Mesothelial cell of epicardium (in vitro differentiated cells): ENCODE results near the gene FARSB. TPM values are rescaled to one million over a fixed set of nuclear protein-coding genes. Genes with fewer than 3 reads are reported as not detected.

ENCODE experiments used
- DNase-seq, 2 experiments: peaks; one replicate each; pipeline ENCODE4 v3.0.0; 2021; ENCODE audit warnings: low spot score in 2 of 2; ENCODE audit not compliant: unreplicated experiment in 2 of 2
- H3K27ac Mint-ChIP-seq: 2 replicates; pipeline ENCODE4 v1.8.0; 2021; ENCODE audit warnings: mixed read lengths
- H3K27me3 Mint-ChIP-seq: 2 replicates; pipeline ENCODE4 v1.8.0; 2021; ENCODE audit warnings: low read depth, mixed read lengths
- H3K36me3 Mint-ChIP-seq: 2 replicates; pipeline ENCODE4 v1.8.0; 2021; ENCODE audit warnings: mixed read lengths
- H3K4me1 Mint-ChIP-seq: 2 replicates; pipeline ENCODE4 v1.8.0; 2021; ENCODE audit warnings: mixed read lengths
- H3K4me3 Mint-ChIP-seq: 2 replicates; pipeline ENCODE4 v1.8.0; 2021; ENCODE audit warnings: mild to moderate bottlenecking, moderate library complexity, mixed read lengths
- H3K9me3 Mint-ChIP-seq: 2 replicates; pipeline ENCODE4 v1.8.0; 2021; ENCODE audit warnings: mixed read lengths
- total RNA-seq: library from RNA; stranded (reverse); gene quantifications from 3 replicates; pipeline ENCODE4 v1.2.1, GENCODE V29; 2021
- TF ChIP-seq, protein P1 (sequence below): fragments of 200-600 bp; sonication (generic); IDR thresholded peaks from one replicate; pipeline ENCODE4 v1.5.0; 2021; ENCODE audit warnings: antibody characterized with exemption; ENCODE audit not compliant: unreplicated experiment

FARSB gene
- total RNA-seq, 1 donor from 2014 or later: 17.7 TPM

DNA sequence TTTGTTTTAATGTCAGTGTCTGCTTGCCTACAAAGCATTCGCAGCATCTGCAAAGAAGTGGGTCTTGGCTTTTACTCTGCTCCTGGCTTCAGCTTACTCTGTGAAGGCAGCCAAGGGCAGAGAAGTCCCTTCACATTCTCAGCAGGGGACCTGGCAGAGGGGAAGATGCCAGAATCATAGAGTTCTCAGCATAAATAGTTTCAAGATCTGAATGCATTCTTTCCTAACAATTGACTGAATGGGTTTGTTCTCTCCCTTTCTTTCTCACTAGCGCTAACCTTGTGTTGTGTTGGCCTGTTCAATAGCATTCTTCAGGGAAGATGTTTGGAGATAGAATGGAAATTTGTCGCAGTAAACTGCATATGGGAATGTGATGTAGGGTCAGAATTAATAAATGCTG lies 106.9 kb downstream of the FARSB start:
- no peaks in the 10 kb centered on the region for H3K36me3 Mint-ChIP-seq
- H3K9me3 Mint-ChIP-seq: no peaks in the 10 kb centered on the region
- H3K4me1 Mint-ChIP-seq: no peaks in the 10 kb centered on the region
- H3K4me3 Mint-ChIP-seq: no peak overlapping the region
- DNase-seq: no peak
- TF ChIP-seq, protein P1, sequence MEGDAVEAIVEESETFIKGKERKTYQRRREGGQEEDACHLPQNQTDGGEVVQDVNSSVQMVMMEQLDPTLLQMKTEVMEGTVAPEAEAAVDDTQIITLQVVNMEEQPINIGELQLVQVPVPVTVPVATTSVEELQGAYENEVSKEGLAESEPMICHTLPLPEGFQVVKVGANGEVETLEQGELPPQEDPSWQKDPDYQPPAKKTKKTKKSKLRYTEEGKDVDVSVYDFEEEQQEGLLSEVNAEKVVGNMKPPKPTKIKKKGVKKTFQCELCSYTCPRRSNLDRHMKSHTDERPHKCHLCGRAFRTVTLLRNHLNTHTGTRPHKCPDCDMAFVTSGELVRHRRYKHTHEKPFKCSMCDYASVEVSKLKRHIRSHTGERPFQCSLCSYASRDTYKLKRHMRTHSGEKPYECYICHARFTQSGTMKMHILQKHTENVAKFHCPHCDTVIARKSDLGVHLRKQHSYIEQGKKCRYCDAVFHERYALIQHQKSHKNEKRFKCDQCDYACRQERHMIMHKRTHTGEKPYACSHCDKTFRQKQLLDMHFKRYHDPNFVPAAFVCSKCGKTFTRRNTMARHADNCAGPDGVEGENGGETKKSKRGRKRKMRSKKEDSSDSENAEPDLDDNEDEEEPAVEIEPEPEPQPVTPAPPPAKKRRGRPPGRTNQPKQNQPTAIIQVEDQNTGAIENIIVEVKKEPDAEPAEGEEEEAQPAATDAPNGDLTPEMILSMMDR: no peak
- peaks cover 43% of the 10 kb centered on the region for H3K27me3 Mint-ChIP-seq
- no peak overlapping the region for H3K27ac Mint-ChIP-seq

DNA sequence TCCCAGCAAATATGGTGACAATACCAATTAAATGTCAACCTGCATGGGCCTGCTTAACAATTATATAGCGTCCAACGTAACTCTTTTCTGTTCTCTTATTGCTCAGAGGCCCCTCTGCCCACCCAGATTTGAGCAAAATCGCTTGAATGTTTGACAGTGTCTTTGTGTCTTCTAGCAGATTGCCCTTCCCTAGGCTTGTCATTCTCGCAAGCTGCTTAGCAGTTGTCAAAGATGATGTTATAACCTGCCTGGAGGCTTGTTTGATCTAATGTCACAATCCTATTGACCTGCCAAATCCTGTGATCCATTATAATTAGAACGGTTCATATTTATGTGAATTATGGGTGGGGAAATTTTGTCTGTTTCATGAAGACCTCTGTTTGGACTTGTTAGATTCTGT lies 108.8 kb downstream of the FARSB start:
- Mint-ChIP-seq H3K36me3 (no peaks in the 10 kb centered on the region), H3K27ac (no peak overlapping the region), H3K9me3 (no peaks in the 10 kb centered on the region), H3K27me3 (peaks cover 37% of the 10 kb centered on the region), H3K4me3 (no peak overlapping the region), H3K4me1 (no peaks in the 10 kb centered on the region)
- DNase-seq: no peak
- TF ChIP-seq, protein P1: no peak

DNA sequence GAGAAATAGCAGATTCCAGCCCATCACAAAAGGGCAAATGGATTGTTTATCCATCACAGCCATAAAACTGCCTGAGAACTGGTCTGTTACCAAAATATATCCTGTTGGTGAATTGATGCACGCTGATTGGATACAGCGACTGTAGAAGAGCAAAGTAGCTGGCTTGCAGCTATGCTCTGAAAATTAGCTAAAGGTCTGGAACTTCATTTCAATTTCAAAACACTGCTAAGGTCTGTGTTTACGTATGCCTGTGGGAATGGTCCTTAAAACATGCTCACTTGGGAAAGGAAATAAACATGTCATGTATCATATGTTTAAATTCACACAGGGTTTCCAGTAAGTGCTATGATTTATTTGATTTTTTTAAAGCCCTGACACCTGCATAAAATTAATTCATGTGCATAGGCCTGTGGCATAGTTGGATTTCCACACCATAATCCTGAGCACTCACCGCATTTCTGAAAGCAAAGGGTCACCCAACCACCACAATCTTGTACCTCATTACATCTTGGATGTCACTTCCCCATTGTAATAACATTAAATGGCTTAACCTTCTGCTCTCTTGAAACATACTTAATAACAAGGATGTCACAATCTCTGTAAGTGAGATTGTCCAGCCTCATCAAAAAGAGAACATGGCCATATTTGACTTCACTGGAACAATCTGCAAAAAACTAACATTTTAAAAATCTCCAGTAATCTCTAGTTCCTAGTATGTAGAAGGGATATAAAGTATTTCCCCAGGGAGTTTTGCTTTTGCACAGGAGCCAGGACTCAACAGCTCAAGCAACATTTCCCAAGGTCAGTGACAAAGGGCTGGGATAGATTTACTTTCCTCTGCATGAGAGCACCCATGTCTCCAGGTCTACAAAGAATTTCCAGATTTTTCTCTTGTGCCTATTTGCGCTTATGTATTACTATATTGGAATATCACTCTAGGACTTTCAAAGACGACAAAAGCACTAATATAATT lies 109.8 kb downstream of the FARSB start:
- no peaks in the 10 kb centered on the region for H3K9me3 Mint-ChIP-seq

DNA sequence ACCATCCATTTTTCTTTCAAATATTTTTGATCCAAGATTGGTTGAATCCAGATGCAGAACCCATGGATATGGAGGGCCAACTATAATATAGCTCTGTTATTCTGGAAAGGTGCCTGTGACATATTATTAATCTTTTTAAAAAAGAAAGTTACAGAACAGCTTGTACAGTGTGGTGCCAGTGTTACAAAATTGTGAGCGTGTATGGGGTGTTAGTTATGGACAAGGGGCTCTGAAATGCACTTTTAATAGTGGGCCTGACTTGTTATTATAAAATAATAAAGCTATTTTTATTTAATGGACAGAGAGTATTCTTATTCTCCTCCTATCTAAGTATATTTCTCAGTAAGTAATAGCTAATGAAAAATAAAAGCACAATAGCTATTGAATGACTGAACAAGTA lies 111.2 kb downstream of the FARSB start:
- Mint-ChIP-seq H3K27ac (no peak overlapping the region), H3K9me3 (no peaks in the 10 kb centered on the region), H3K4me1 (no peaks in the 10 kb centered on the region), H3K27me3 (peaks cover 28% of the 10 kb centered on the region), H3K4me3 (no peak overlapping the region), H3K36me3 (no peaks in the 10 kb centered on the region)
- TF ChIP-seq, protein P1: no peak
- DNase-seq: no peak

More for the DNA sequence above, 109.8 kb downstream of the FARSB start:
- no peak overlapping the region for H3K4me3 Mint-ChIP-seq
- no peaks in the 10 kb centered on the region for H3K36me3 Mint-ChIP-seq
- no peak overlapping the region for H3K27ac Mint-ChIP-seq
- TF ChIP-seq, protein P1: no peak
- no peak for DNase-seq
- H3K27me3 Mint-ChIP-seq: peaks cover 35% of the 10 kb centered on the region
- H3K4me1 Mint-ChIP-seq: no peaks in the 10 kb centered on the region

DNA sequence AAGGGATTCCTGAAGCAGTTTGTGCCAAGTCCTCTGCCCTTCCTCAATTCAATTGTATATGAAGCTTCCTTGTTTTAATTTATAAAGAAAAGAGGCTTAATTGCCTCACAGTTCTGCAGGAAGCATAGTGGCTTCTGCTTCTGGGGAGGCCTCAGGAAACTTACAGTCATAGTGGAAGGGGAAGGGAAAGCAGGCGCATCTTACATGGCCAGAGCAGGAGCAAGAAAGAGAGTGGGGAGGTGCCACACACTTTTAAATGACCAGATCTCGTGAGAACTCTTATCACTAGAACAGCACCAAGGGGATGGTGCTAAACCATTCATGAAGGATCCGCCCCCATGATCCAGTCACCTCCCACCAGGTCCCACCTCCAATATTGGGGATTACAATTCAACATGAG lies 117.4 kb downstream of the FARSB start:
- Mint-ChIP-seq H3K4me1 (peaks cover 7% of the 10 kb centered on the region), H3K27ac (no peak overlapping the region), H3K36me3 (no peaks in the 10 kb centered on the region), H3K4me3 (no peak overlapping the region), H3K27me3 (peaks cover 32% of the 10 kb centered on the region), H3K9me3 (no peaks in the 10 kb centered on the region)
- TF ChIP-seq, protein P1: no peak
- no peak for DNase-seq
